Esophagus squamous epithelium (tissue), 5 donors: ENCODE measurements around the gene CAPN2. TPM values are rescaled to one million over a fixed set of nuclear protein-coding genes. Genes with fewer than 3 reads are reported as not detected.

Source experiments
- DNase-seq: peaks from one replicate; lab custom pipeline; 2025; lab: John Stamatoyannopoulos, UW
- H3K27ac ChIP-seq, 4 donors: fragments of 200-600 bp; sonication (generic); one replicate each; pipeline ENCODE4 v1.5.1; 2016 to 2019; ENCODE audit warnings: mild to moderate bottlenecking in 1 of 4
- H3K27me3 ChIP-seq, 4 donors: fragments of 200-600 bp; sonication (generic); 1 replicate in 3 of 4; 2 replicates in 1 of 4; pipeline versions ENCODE4 v1.5.1 to v1.6.0; 2017 to 2021; ENCODE audit warnings: antibody characterized with exemption in 1 of 4
- H3K36me3 ChIP-seq, 3 donors: fragments of 200-600 bp; sonication (generic); one replicate each; pipeline ENCODE4 v1.5.1; 2016 to 2019
- H3K4me1 ChIP-seq, 3 donors: fragments of 200-600 bp; sonication (generic); one replicate each; pipeline ENCODE4 v1.5.1; 2017 to 2019
- H3K4me3 ChIP-seq, 4 donors: fragments of 200-600 bp; sonication (generic); 1 replicate in 3 of 4; 2 replicates in 1 of 4; pipeline ENCODE4 v1.5.1; 2016 to 2019; ENCODE audit warnings: mild to moderate bottlenecking in 2 of 4, moderate library complexity in 1 of 4
- H3K9me3 ChIP-seq, 3 donors: fragments of 200-600 bp; sonication (generic); one replicate each; pipeline ENCODE4 v1.5.1; 2016 to 2019
- CTCF ChIP-seq, 6 experiments: fragments of 450-650 bp in 4 of 6; fragments of 200-600 bp in 2 of 6; sonication (generic) in 2 of 6; IDR thresholded peaks; one replicate each; pipeline ENCODE4 v1.5.1; 2016 to 2019; ENCODE audit warnings: antibody characterized with exemption in 6 of 6, mild to moderate bottlenecking in 4 of 6, moderate library complexity in 4 of 6
- POLR2A ChIP-seq, 4 donors: fragments of 450-650 bp; IDR thresholded peaks; one replicate each; pipeline ENCODE4 v1.6.1; 2017; ENCODE audit warnings: antibody characterized with exemption in 4 of 4, mild to moderate bottlenecking in 4 of 4, moderate library complexity in 3 of 4
- WGBS, 2 donors: methylation state at CpG; one replicate each; pipeline ENCODE4 v1.1.5; 2018; 5-methylcytosine and 5-hydroxymethylcytosine counted together
- intact Hi-C: fragments of 100-400 bp; cut with DNase I; formaldehyde crosslinking; loops from one replicate; pipeline ENCODE4 v1.15.0; 2022
- total RNA-seq, 4 donors: library from RNA; depleted of rRNA; stranded (reverse); fragments of >200 nt; gene quantifications; one replicate each; pipeline ENCODE4 v1.1.0, GENCODE V29; 2016
- donor health status: DM: yes; HTN: yes; CAD: no.

The CAPN2 gene
- total RNA-seq, 4 donors from 2014 or later = 145 to 234 (median 177) TPM

DNA sequence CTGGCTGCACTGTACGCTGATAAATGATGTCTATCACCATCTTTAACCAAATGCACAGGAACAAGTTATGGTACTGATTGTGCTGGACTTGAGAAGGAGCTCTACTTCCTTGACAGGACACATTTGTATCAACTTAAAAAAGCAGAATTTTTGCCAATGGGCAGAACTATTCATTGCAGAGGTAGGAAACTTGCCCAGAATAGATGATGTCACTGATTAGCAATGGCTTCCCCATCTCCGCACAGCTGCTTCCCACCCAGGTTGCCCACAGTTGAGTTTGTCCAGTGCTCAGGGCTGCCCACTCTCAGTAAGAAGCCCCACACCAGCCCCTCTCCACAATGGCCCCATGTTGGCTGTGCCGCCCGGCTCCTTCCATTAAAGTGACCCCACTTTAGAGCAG lies 33.4 kb downstream of the CAPN2 start:
- Histone ChIP-seq H3K4me1 (peaks cover 17 to 48% (median 27%) of the 10 kb centered on the region in 3 donors), H3K9me3 (no peaks in the 10 kb centered on the region), H3K27ac (peak overlapping the region in 1 of 4 donors; percentile 16), H3K4me3 (no peak overlapping the region), H3K36me3 (peaks cover 15 to 82% (median 25%) of the 10 kb centered on the region in 3 donors), H3K27me3 (no peaks in the 10 kb centered on the region)
- TF ChIP-seq POLR2A (IDR thresholded peaks at IDR 0.05) (no peak), CTCF (IDR thresholded peaks at IDR 0.05) (no peak)
- no peak for DNase-seq
- intact Hi-C loops = loop anchor here (5.0 kb wide), 1 partner anchor 33 kb away; the partner anchor contains the start of gene CAPN2
- 79 to 86% methylated on average over 2 to 4 of the region's 4 CpGs for WGBS, 2 donors

DNA sequence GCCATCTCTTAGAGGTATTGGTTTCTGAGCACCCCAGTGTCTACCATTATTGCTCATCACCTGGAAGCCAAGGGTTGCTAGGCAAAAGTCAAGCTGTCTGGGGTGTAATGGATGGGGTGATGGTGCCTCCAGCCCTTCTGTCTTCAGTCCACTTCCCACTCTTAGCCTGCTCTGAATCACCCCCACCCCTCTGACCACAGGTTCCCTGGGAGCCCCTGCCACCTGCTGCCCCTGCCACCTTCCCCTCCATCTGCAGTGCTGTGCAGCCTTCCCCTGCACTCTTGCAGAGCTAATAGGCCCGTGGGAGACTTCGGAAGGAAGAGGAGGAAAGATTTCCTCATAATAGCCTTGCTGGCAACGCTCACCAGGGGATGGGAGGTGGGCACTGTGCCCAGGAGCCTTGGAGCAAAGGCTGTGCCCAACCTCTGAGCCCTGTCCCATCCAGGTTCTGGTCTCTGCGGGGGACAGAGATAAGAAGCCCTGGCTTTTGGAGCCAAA lies 35.5 kb downstream of the CAPN2 start:
- H3K27me3 ChIP-seq = no peaks in the 10 kb centered on the region
- WGBS, 2 donors = 21 to 44% methylated on average over 2 of the region's 4 CpGs
- no peak for DNase-seq
- peaks cover 29 to 98% (median 44%) of the 10 kb centered on the region in 3 donors for H3K36me3 ChIP-seq
- peak overlapping the region; percentile 51 to 82 (median 76) for H3K27ac ChIP-seq
- H3K4me1 ChIP-seq = peaks cover 13 to 29% (median 14%) of the 10 kb centered on the region in 3 donors
- intact Hi-C loops = loop anchor here (5.0 kb wide), 1 partner anchor 36 kb away; the partner anchor contains the start of gene CAPN2
- no peak for TF ChIP-seq CTCF (IDR thresholded peaks at IDR 0.05)
- no peak for TF ChIP-seq POLR2A (IDR thresholded peaks at IDR 0.05)
- no peaks in the 10 kb centered on the region for H3K9me3 ChIP-seq
- no peak overlapping the region for H3K4me3 ChIP-seq

DNA sequence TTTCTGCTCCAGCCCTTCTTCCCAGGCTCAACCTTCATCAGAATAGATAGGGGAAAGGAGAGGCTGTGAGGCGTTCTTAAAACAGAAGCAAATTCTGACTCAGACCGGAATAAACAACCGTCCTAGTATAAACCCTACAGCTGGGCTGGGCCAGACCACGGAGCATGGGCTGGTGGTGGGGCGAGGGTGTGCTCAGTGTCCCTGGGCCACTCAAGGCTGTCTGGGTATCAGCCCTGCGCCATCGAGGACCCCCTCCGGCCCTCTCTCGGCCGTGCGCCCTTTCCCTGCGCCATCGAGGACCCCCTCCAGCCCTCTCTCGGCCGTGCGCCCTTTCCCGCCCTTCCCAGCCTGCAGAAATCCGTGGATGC lies 36.0 kb downstream of the CAPN2 start:
- H3K27ac ChIP-seq = peak overlapping the region; percentile 51 to 82 (median 76)
- TF ChIP-seq CTCF (IDR thresholded peaks at IDR 0.05) (no peak), POLR2A (IDR thresholded peaks at IDR 0.05) (no peak)
- H3K9me3 ChIP-seq = no peaks in the 10 kb centered on the region
- peak overlapping the region; percentile 15 to 63 (median 44) for H3K4me3 ChIP-seq
- 47 to 63% methylated on average over 14 to 18 of the region's 18 CpGs for WGBS, 2 donors
- no peaks in the 10 kb centered on the region for H3K27me3 ChIP-seq
- DNase-seq = no peak
- peaks cover 13 to 25% (median 14%) of the 10 kb centered on the region in 3 donors for H3K4me1 ChIP-seq
- intact Hi-C loops = loop anchor here (5.0 kb wide), 1 partner anchor 36 kb away; the partner anchor contains the start of gene CAPN2
- peaks cover 33 to 98% (median 49%) of the 10 kb centered on the region in 3 donors for H3K36me3 ChIP-seq

- peaks cover 13 to 25% (median 14%) of the 10 kb centered on the region in 3 donors for H3K4me1 ChIP-seq
- H3K27me3 ChIP-seq = no peaks in the 10 kb centered on the region
- H3K4me3 ChIP-seq = peak overlapping the region; percentile 15 to 63 (median 44)
- no peaks in the 10 kb centered on the region for H3K9me3 ChIP-seq
- intact Hi-C loops = loop anchor here (5.0 kb wide), 1 partner anchor 37 kb away; the partner anchor contains the start of gene CAPN2
- TF ChIP-seq POLR2A (IDR thresholded peaks at IDR 0.05) = no peak
- TF ChIP-seq CTCF (IDR thresholded peaks at IDR 0.05) = peak; percentile 93 to 97 (median 95)
- H3K27ac ChIP-seq = peak overlapping the region; percentile 51 to 82 (median 76)
- no peak for DNase-seq
- WGBS, 2 donors = 11 to 47% methylated on average over 16 to 23 of the region's 61 CpGs
- H3K36me3 ChIP-seq = peaks cover 33 to 98% (median 54%) of the 10 kb centered on the region in 3 donors
These were observed 36.7 kb downstream of the CAPN2 start for GRCh38 chr1:223748773-223749733.
